Calu3 (cell line): ENCODE data around the gene HEMGN. TPM values are rescaled to one million over a fixed set of nuclear protein-coding genes. Genes with fewer than 3 reads are reported as not detected.

Experiments used
- BruUV-seq: library from RNA; stranded (reverse); fragments of 400-500 nt; replicated peaks from 2 replicates; lab custom pipeline; 2021; lab: Mats Ljungman, UMichigan
- CTCF ChIA-PET: fragments of 300-600 bp; sonication (Branson Sonifier 250); formaldehyde crosslinking; loops from one replicate; lab custom pipeline; 2022; ENCODE audit warnings: antibody characterized with exemption; lab: Charles Lee
- DNase-seq: peaks from one replicate; pipeline ENCODE4 v3.0.0; 2022
- H3K27ac Mint-ChIP-seq: one replicate; pipeline ENCODE4 v1.8.0; 2022; ENCODE audit warnings: mixed read lengths; ENCODE audit not compliant: unreplicated experiment
- H3K27me3 Mint-ChIP-seq: one replicate; pipeline ENCODE4 v1.8.0; 2022; ENCODE audit warnings: mixed read lengths; ENCODE audit not compliant: unreplicated experiment
- H3K36me3 Mint-ChIP-seq: one replicate; pipeline ENCODE4 v1.8.0; 2022; ENCODE audit warnings: mild to moderate bottlenecking, moderate library complexity, mixed read lengths; ENCODE audit not compliant: insufficient read depth, unreplicated experiment
- H3K4me1 Mint-ChIP-seq: one replicate; pipeline ENCODE4 v1.8.0; 2022; ENCODE audit warnings: mild to moderate bottlenecking, low read depth, mixed read lengths; ENCODE audit not compliant: unreplicated experiment
- H3K4me3 Mint-ChIP-seq: one replicate; pipeline ENCODE4 v1.8.0; 2022; ENCODE audit warnings: mild to moderate bottlenecking, low read depth, moderate library complexity, mixed read lengths; ENCODE audit not compliant: unreplicated experiment
- H3K9me3 Mint-ChIP-seq: one replicate; pipeline ENCODE4 v1.8.0; 2022; ENCODE audit warnings: low read depth, mixed read lengths; ENCODE audit not compliant: unreplicated experiment
- intact Hi-C: fragments of 100-400 bp; cut with micrococcal nuclease; formaldehyde crosslinking; loops from one replicate; pipeline ENCODE4 v1.10.0; 2022; ENCODE audit not compliant: unreplicated experiment
- total RNA-seq: library from RNA; stranded (reverse); gene quantifications from 2 replicates; pipeline ENCODE4 v1.2.3, GENCODE V29; 2022
- TF ChIP-seq, protein P1 (sequence below): fragments of 200-600 bp; IDR thresholded peaks from one replicate; pipeline ENCODE4 v1.8.0; 2022; ENCODE audit warnings: antibody characterized with exemption; ENCODE audit not compliant: unreplicated experiment

HEMGN gene
- total RNA-seq, 1 experiment from 2014 or later = not detected

- TF ChIP-seq, protein P1, sequence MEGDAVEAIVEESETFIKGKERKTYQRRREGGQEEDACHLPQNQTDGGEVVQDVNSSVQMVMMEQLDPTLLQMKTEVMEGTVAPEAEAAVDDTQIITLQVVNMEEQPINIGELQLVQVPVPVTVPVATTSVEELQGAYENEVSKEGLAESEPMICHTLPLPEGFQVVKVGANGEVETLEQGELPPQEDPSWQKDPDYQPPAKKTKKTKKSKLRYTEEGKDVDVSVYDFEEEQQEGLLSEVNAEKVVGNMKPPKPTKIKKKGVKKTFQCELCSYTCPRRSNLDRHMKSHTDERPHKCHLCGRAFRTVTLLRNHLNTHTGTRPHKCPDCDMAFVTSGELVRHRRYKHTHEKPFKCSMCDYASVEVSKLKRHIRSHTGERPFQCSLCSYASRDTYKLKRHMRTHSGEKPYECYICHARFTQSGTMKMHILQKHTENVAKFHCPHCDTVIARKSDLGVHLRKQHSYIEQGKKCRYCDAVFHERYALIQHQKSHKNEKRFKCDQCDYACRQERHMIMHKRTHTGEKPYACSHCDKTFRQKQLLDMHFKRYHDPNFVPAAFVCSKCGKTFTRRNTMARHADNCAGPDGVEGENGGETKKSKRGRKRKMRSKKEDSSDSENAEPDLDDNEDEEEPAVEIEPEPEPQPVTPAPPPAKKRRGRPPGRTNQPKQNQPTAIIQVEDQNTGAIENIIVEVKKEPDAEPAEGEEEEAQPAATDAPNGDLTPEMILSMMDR = no peak
- Mint-ChIP-seq H3K4me1 (no peaks in the 10 kb centered on the region), H3K4me3 (no peak overlapping the region), H3K27me3 (peaks cover 51% of the 10 kb centered on the region), H3K9me3 (no peaks in the 10 kb centered on the region), H3K27ac (no peak overlapping the region), H3K36me3 (no peaks in the 10 kb centered on the region)
- no TSS peak for BruUV-seq
- intact Hi-C loops = no loop called here
- DNase-seq = no peak
- CTCF ChIA-PET = no interaction called here
These were observed 6.6 kb upstream of the HEMGN start for GRCh38 chr9:97944612-97945011.

DNA sequence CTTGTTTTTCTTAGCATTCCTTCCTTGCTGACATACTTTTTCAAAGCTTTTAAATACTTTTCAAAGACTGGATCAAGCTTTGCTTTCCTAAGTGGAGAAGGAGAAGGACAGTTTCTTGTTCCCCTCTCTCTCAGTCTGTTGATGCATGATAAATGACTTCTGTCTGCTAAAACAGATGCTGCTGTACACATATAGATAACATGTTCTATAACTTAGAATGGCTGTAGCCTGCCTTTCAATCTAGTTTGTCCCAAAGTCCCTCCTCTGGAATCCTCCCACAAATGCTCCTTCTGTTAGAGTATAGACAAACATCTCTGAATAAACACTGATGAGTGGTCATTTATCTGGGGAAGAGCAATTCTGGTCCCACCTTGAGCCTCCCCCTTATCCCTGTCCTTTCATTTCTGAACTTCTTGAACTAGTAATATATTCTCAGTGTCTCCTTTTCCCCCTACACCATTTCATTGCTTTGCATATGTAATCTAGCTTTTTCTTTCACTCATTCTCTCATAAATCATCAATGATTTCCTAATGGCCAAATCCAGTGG, 5.4 kb upstream of the HEMGN start:
- Mint-ChIP-seq H3K9me3 (no peaks in the 10 kb centered on the region), H3K4me3 (no peak overlapping the region), H3K36me3 (no peaks in the 10 kb centered on the region), H3K27ac (no peak overlapping the region), H3K4me1 (no peaks in the 10 kb centered on the region), H3K27me3 (peaks cover 40% of the 10 kb centered on the region)
- TF ChIP-seq, protein P1 = no peak
- no TSS peak for BruUV-seq
- CTCF ChIA-PET = no interaction called here
- intact Hi-C loops = no loop called here
- DNase-seq = no peak

DNA sequence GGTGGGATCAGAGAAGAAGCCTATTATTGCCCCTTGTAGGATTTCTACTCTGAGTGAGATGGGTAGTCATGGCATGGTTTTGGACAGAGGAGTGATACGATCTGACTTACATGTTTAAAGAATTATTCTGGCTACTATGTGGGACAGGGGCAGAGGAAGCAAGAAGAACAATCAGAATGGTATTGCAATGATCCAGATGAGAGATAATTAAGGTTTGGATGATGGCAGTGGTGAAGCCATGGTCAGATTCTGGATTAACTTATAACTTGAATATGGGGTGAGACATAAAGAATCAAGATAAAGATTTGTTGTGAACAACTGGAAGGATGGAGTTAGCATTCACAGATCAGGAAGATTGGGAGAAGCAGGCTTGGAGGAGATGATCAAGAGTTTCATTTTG, 3.4 kb upstream of the HEMGN start:
- Mint-ChIP-seq H3K27ac (no peak overlapping the region), H3K27me3 (peaks cover 34% of the 10 kb centered on the region), H3K4me3 (no peak overlapping the region), H3K9me3 (no peaks in the 10 kb centered on the region), H3K36me3 (no peaks in the 10 kb centered on the region), H3K4me1 (no peaks in the 10 kb centered on the region)
- BruUV-seq = no TSS peak
- CTCF ChIA-PET = no interaction called here
- TF ChIP-seq, protein P1 = no peak
- intact Hi-C loops = no loop called here
- no peak for DNase-seq

GRCh38 chr9:97940741-97941140, 2.8 kb upstream of the HEMGN start:
- BruUV-seq = no TSS peak
- Mint-ChIP-seq H3K4me1 (no peaks in the 10 kb centered on the region), H3K27ac (no peak overlapping the region), H3K4me3 (no peak overlapping the region), H3K36me3 (no peaks in the 10 kb centered on the region), H3K9me3 (no peaks in the 10 kb centered on the region), H3K27me3 (peaks cover 38% of the 10 kb centered on the region)
- CTCF ChIA-PET = no interaction called here
- DNase-seq = no peak
- TF ChIP-seq, protein P1 = no peak
- intact Hi-C loops = no loop called here
